Activated T-cell treated with anti-CD3 and anti-CD28 coated beads for 24 hours (primary cell): ENCODE data around the gene DNAJC17.

Experiments
- DNase-seq: peaks from one replicate; pipeline ENCODE4 v3.0.0-alpha.2; 2020; ENCODE audit warnings: low read depth

DNAJC17 gene

GRCh38 chr15:40766906-40767837, 40.1 kb downstream of the DNAJC17 start:
- DNase-seq = no peak

GRCh38 chr15:40766194-40766815, 41.0 kb downstream of the DNAJC17 start:
- DNase-seq = no peak

- no peak for DNase-seq
Measured at GRCh38 chr15:40764629-40765103, 42.6 kb downstream of the DNAJC17 start.

- peak; percentile 45 for DNase-seq
Measured at GRCh38 chr15:40763801-40764628, 43.3 kb downstream of the DNAJC17 start, which contains the start of gene GCHFR. Gene GCHFR, plus strand, starts transcription at chr15:40764068. Its CDS starts 113 bp downstream, at chr15:40764181.

- peak; percentile 20 for DNase-seq
Measured at GRCh38 chr15:40762919-40763800, 44.1 kb downstream of the DNAJC17 start.

- DNase-seq = no peak
Measured at GRCh38 chr15:40759961-40760360, 47.3 kb downstream of the DNAJC17 start.

GRCh38 chr15:40756938-40757337, 50.3 kb downstream of the DNAJC17 start:
- DNase-seq = no peak

- no peak for DNase-seq
Measured at GRCh38 chr15:40755812-40756208, 51.5 kb downstream of the DNAJC17 start.

GRCh38 chr15:40754883-40755811, 52.1 kb downstream of the DNAJC17 start, which contains the start of gene RMDN3:
Gene RMDN3, minus strand, starts transcription at chr15:40755254. Its CDS starts 471 bp downstream, at chr15:40754783.
- DNase-seq = peak; percentile 91

- no peak for DNase-seq
Measured at GRCh38 chr15:40754574-40754882, 52.7 kb downstream of the DNAJC17 start.

- DNase-seq = no peak
Measured at GRCh38 chr15:40751745-40752144, 55.5 kb downstream of the DNAJC17 start.

GRCh38 chr15:40750885-40751284, 56.4 kb downstream of the DNAJC17 start:
- DNase-seq = no peak

GRCh38 chr15:40749151-40749630, 58.1 kb downstream of the DNAJC17 start:
- no peak for DNase-seq

- no peak for DNase-seq
Measured at GRCh38 chr15:40747685-40748631, 59.3 kb downstream of the DNAJC17 start.

- no peak for DNase-seq
Measured at GRCh38 chr15:40746916-40747418, 60.3 kb downstream of the DNAJC17 start.

GRCh38 chr15:40744815-40745152, 62.5 kb downstream of the DNAJC17 start:
- DNase-seq = no peak

GRCh38 chr15:40743921-40744814, 63.1 kb downstream of the DNAJC17 start:
- peak; percentile 51 for DNase-seq

- no peak for DNase-seq
Measured at GRCh38 chr15:40743485-40743901, 63.8 kb downstream of the DNAJC17 start.
